ENCODE data around the gene ADGRF1.
"Not testable (repeated sequence)": the region's sequence is repeated elsewhere in the genome, so short reads cannot be mapped to it uniquely, and the experiment has no call there.

The ADGRF1 gene

DNA sequence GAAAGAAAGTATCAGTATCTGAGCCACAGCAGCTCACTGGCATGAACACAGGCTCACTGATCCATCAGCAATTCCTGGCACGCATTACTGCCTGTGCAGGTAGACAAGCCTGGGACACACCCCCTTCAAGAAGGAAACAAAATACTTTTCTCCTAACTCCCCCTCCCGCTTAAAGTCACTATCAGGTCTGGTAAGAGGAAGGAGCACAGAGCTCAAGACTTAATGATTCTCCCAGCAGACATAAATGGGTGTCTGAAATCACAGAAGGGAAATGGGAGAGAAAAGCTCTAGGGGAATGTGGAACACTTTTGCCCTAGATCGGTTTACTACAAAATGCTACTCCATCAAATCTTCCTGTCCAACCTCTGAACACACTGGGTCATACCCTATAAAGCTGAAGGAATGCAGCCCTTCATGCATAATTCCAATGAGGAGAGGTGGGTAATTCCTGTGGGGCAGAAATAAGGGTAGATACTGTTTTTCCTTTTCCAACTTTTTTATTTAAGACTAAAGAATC lies at the start of gene ADGRF1:
Gene ADGRF1, minus strand, starts transcription at position 58 of the 517 bp plus-strand sequence. CDS start 13,271 bp downstream, outside the sequence.
- DNase-seq (ENCODE audit: extremely low read depth in 1 of 2, low read depth in 1 of 2): no peak

- DNase-seq (ENCODE audit: extremely low read depth in 1 of 2, low read depth in 1 of 2): no peak
Measured at GRCh38 chr6:47090881-47091280, 48.7 kb upstream of the ADGRF1 start.

DNA sequence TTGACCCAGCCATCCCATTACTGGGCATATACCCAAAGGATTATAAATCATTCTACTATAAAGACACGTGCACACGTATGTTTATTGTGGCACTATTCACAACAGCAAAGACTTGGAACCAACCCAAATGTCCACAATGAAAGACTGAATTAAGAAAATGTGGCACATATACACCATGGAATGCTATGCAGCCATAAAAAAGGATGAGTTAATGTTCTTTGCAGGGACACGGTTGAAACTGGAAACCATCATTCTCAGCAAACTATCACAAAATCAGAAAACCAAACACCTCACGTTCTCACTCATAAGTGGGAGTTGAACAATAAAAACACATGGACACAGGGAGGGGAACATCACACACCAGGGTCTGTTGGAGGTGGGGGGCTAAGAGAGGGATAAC lies 47.3 kb upstream of the ADGRF1 start:
- not testable (repeated sequence) for DNase-seq (ENCODE audit: extremely low read depth in 1 of 2, low read depth in 1 of 2)

- DNase-seq (ENCODE audit: extremely low read depth in 1 of 2, low read depth in 1 of 2): no peak
Measured at GRCh38 chr6:47086051-47086770, 44.1 kb upstream of the ADGRF1 start.

- DNase-seq (ENCODE audit: extremely low read depth in 1 of 2, low read depth in 1 of 2): no peak
Measured at GRCh38 chr6:47084610-47085009, 42.5 kb upstream of the ADGRF1 start.

DNA sequence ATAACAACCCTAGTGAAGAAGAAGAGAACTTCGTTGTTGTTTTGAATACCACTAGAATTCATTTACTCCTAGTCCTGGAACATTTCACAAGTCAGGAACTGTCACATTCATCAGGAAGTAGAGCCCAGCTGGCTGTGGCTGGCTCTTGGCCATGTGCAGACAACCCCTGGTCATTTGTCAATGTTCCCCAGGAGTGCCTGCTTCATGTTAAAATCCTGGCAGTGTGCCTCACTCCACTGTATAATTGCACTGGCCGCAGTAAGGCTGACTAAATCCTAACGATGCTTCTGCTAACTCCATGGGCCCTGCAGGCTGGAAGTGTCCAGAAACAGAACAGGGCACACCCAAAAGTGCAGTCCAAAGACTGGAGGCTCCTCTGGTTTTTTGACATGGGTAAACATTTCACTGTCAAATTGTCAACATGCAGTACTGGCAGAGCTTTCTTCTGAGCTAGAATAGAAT lies 41.5 kb upstream of the ADGRF1 start:
- DNase-seq (ENCODE audit: extremely low read depth in 1 of 2, low read depth in 1 of 2): no peak

- no peak for DNase-seq (ENCODE audit: extremely low read depth in 1 of 2, low read depth in 1 of 2)
Measured at GRCh38 chr6:47080083-47080596, 38.0 kb upstream of the ADGRF1 start.

DNA sequence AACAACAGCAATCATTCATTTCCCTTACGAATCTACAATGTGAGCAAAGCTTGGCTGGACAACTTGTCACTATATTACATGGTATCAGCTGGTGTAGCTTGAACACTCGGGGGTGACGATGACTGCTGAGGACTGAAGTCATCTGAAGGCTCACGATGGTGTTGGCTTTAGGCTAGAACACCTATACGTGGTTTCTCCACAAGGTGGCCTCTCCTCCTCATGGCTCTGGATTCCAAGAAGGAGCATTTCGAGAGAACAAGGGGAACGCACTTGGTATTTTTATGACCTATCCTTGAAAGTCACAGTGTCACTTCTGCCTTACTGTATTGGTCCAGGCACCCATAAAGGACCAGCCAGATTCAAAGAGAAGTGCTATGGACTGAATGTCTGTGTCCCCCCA lies 37.5 kb upstream of the ADGRF1 start:
- DNase-seq (ENCODE audit: extremely low read depth in 1 of 2, low read depth in 1 of 2): no peak

DNA sequence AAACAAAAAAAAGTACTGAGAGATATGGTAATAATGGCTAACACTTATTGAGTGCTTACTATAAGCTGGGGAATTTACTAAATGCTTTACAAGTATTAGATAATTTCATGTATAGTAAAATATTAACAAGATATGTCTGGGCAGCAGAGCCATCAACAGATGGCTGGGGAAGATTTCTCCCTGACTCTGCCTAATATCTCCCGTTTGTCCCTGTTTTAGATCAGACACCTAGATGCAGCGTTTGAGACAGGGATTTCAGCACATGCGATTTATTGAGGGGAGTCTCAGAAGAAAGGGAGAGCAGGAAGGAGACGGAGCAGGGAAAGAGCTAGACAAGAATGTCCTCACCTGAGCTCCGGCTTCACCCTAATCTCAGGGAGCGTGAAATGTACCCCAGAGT lies 36.9 kb upstream of the ADGRF1 start:
- DNase-seq (ENCODE audit: extremely low read depth in 1 of 2, low read depth in 1 of 2): no peak

DNA sequence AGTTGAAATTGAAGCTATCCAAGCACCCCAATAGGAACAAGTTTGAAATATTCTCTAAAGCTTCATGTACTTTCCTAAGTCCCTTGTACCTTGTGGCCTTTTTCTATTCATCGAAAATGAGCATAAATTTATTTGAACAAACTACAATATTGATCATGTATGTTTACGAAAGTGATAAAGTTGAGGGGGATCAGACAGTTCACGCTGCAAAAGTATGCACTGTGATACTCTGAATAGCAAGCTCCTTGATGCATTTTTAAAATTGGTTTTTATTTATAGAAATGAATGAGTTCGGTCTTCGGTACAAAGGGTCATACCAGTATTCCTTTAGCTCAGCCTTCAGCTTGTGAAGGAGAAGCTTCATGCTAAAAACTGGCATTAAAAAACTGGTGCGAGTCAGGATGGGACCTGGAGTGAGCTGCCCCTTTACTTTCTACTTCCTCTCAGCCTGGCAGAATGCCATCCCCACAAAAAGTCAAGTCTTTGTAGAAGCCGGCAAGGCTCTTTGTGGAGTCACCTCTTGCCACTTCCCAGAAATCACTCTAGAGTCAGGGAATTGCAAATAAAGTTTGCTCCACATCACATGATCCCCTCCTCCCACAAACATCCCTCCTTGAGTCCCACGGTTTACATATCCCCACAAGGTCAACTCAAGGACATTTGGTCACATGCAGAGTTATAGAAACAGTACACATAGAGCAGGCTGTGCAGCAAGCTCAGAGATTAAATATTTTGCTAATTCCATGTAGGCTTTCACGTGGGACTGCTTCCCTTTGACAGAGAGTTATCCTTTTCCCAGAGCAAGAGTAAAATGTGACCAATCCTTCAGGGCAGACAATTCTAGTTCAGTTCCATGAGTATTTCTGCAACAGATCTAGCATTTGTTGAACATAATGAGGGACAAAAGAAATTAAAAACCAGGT lies 34.6 kb upstream of the ADGRF1 start:
- DNase-seq (ENCODE audit: extremely low read depth in 1 of 2, low read depth in 1 of 2): no peak

DNA sequence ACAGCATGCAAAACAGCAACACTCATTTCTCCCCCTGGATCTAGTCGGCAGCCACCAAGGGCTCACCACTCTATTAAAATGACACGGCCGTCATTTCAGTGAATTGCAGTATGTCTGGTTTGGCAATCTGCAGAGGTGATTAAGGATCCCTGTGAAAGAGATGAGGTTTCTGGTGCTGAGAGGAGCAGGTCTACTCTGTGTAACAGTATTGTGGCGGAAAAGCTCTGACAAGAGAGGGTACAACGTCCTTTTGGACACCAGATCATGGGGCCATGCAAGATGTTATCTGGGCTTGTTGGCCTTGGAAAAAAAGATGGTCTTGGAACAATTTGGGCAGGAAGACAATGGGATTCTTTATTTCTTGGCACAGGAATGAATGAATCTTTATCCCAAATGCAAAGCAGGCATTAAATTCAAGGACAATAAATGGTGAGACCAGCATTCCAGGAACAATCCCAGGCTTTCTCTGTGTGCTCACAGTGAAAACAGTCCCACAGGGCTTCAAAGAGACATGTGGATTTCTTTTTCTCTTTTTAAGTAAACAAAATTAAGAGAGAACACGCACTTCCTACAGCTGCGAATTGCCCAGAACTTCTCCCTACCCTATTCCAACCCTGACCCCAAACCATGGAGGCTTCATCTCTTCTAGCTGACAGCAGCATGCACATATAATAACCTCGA lies 33.7 kb upstream of the ADGRF1 start:
- no peak for DNase-seq (ENCODE audit: extremely low read depth in 1 of 2, low read depth in 1 of 2)

DNA sequence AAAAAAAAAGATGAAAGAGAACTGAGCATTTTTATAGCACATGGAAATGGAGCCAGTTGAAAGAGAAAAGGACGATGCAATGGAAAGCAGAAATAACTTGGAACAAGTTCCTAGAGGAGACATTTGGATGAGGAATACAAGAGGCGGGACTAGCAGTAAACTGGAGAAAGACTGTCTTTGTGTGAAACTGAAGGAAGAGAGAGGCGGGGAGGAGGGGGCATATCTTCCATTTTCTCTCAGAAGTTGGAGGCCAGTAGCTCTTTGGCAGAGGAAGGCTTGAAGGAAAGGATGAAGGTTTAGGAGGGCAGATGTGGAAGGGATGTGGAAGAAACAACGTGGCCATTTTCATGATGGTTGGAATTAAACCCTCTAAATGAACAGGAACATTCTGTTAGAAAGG lies 33.0 kb upstream of the ADGRF1 start:
- no peak for DNase-seq (ENCODE audit: extremely low read depth in 1 of 2, low read depth in 1 of 2)

GRCh38 chr6:47073125-47074110 lies 31.3 kb upstream of the ADGRF1 start:
- no peak for DNase-seq (ENCODE audit: extremely low read depth in 1 of 2, low read depth in 1 of 2)

DNA sequence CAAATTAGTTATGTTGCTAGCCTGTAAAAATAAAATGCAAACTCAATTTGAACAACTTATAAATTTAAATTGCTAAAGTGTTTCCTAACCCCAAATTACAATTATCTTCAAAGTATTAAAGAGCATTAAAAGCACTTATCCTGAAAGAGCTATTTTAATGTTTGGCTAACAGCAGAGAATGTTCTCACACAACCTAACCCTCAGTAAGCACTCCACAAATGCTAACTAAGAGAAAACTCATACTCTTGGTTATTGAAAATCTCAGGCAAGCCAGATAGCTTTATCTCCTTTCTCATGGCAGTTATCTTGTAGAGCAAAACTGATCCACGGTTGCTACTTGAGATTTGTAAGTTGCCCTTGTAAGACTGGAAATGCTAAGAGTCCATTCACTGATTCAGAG lies 30.5 kb upstream of the ADGRF1 start:
- DNase-seq (ENCODE audit: extremely low read depth in 1 of 2, low read depth in 1 of 2): no peak

DNA sequence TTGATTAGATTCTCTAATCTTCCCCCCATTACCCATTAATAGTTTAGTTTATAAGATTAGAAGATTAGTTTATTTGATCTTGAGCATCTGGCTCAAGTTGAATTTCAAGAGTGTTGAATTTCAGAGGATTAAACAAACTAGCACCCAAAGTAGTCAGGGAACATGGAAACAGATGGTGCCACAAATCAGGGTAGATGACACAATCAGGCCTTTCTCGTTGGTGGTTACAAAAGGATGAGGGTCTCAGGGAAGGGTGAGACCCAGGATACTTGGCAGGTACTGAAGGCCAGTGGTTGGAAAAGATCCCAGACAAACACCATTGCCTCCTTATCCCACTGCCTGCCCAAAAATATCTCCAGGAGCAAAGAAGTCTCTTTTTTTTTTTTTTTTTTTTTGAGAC lies 29.5 kb upstream of the ADGRF1 start:
- DNase-seq (ENCODE audit: extremely low read depth in 1 of 2, low read depth in 1 of 2): no peak

DNA sequence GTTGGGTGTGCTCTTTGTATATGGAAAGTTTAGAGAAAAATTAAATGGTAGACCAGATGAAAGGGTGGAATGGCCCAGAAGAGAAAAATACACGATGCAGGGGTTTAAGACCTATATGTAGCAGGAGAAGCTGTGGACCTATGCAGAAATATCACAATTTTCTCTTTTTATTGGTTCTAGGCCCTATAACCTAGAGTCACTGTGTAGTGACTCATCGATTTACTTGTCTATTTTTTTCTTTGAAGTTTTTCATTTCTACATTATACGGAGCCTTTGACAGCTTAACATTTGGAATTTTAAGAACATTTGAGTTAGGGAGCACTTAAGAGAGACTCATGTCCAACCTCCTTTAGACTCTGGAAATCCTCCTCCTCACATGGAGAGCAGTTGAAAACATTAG lies 28.3 kb upstream of the ADGRF1 start:
- no peak for DNase-seq (ENCODE audit: extremely low read depth in 1 of 2, low read depth in 1 of 2)

DNA sequence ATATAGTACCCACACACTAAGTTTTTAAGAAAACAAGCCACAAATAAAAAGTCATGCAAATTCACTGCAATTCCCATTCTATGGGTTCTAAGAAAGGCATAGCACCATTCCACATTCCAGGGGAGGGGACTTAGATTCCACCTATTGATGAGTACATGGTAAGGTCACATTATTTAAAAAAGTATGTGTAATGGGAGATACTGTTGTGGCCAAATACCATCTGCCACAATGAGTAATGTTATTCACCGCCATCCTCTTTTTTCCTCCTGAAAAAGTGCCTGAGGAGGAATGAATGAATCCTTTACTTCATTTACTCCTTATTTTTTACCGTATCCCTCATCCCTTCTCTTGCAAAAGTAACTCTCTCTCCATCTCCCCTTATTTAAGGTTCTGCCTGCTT lies 27.0 kb upstream of the ADGRF1 start:
- no peak for DNase-seq (ENCODE audit: extremely low read depth in 1 of 2, low read depth in 1 of 2)

DNA sequence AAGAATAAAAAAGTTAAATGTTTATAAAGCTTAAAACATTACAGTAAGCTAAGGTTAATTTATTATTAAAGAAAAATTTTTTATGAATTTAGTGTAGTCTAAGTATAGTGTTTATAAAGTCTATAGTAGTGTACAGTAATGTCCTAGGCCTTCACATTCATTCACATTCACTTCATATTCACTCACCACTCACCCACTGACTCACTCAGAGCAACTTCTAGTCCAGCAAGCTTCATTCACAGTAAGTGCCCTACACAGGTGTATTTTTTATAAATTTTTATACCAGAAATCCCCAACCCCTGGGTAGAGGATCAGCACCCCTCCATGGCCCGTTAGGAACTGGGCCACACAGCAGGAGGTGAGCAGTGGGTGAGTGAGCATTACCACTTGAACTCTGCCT lies 24.3 kb upstream of the ADGRF1 start:
- DNase-seq (ENCODE audit: extremely low read depth in 1 of 2, low read depth in 1 of 2): no peak

GRCh38 chr6:47064274-47064673 lies 22.1 kb upstream of the ADGRF1 start:
- no peak for DNase-seq (ENCODE audit: extremely low read depth in 1 of 2, low read depth in 1 of 2)

DNA sequence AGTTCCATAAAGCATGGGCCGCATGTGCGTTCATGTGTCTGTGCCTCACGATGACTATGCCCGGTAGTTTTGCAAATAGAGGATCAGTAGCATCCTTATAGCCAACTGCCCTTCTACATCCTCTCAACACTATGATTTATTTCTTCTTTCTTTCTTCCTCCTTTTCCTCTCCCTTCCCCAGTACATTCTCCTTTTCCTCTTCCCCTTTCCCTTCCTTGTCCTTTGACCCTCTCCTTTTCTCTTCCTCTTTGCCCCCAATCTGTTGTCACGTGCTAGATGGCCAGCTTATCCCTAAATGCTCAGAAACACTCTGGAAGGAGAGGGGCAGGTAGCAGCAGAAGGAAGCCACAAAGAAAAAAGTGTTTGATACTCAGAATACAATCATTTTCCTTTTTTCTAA lies 20.2 kb upstream of the ADGRF1 start:
- no peak for DNase-seq (ENCODE audit: extremely low read depth in 1 of 2, low read depth in 1 of 2)

Data from activated CD8-positive, alpha-beta memory T cell treated with anti-CD3 and anti-CD28 coated beads for 1 hour (primary cell).